HT1080 (cell line): ENCODE results near the gene COL8A1. TPM values are rescaled to one million over a fixed set of nuclear protein-coding genes. Genes with fewer than 3 reads are reported as not detected.
A peak's percentile ranks its signal among the peaks of the same experiment; 100 is the strongest.

Source experiments
- DNase-seq: peaks from one replicate; pipeline ENCODE4 v3.0.0-alpha.2; 2015; ENCODE audit warnings: low read depth
- total RNA-seq: library from RNA; depleted of rRNA; stranded (reverse); fragments of >200 nt; shearing (Covaris generic); gene quantifications from 2 replicates; pipeline ENCODE4 v1.2.3, GENCODE V29; 2014

COL8A1 gene
- total RNA-seq, 1 experiment from 2014 or later: 5.3 TPM

GRCh38 chr3:99669879-99670555 is 31.6 kb downstream of the COL8A1 start:
- DNase-seq: no peak

- DNase-seq: no peak
Measured at GRCh38 chr3:99670556-99670950, 32.2 kb downstream of the COL8A1 start.

GRCh38 chr3:99674086-99674789 is 35.8 kb downstream of the COL8A1 start:
- no peak for DNase-seq

- peak; percentile 54 for DNase-seq
Measured at GRCh38 chr3:99678023-99678422, 39.6 kb downstream of the COL8A1 start.

- no peak for DNase-seq
Measured at GRCh38 chr3:99678896-99679295, 40.5 kb downstream of the COL8A1 start.

GRCh38 chr3:99681512-99681911 is 43.1 kb downstream of the COL8A1 start:
- DNase-seq: no peak

GRCh38 chr3:99681976-99682375 is 43.6 kb downstream of the COL8A1 start:
- no peak for DNase-seq

- DNase-seq: no peak
Measured at GRCh38 chr3:99683465-99683864, 45.1 kb downstream of the COL8A1 start.

GRCh38 chr3:99683876-99684275 is 45.5 kb downstream of the COL8A1 start:
- DNase-seq: no peak

- DNase-seq: no peak
Measured at GRCh38 chr3:99684644-99685043, 46.2 kb downstream of the COL8A1 start.

GRCh38 chr3:99686469-99686868 is 48.1 kb downstream of the COL8A1 start:
- no peak for DNase-seq

- DNase-seq: peak; percentile 66
Measured at GRCh38 chr3:99686955-99687612, 48.7 kb downstream of the COL8A1 start.

- no peak for DNase-seq
Measured at GRCh38 chr3:99690761-99691369, 52.5 kb downstream of the COL8A1 start.

- DNase-seq: no peak
Measured at GRCh38 chr3:99693636-99694035, 55.2 kb downstream of the COL8A1 start.

- no peak for DNase-seq
Measured at GRCh38 chr3:99696497-99696896, 58.1 kb downstream of the COL8A1 start.

GRCh38 chr3:99697250-99697649 is 58.9 kb downstream of the COL8A1 start:
- DNase-seq: no peak

GRCh38 chr3:99698932-99699331 is 60.5 kb downstream of the COL8A1 start:
- no peak for DNase-seq

- DNase-seq: no peak
Measured at GRCh38 chr3:99699841-99700240, 61.4 kb downstream of the COL8A1 start.

GRCh38 chr3:99700631-99701268 is 62.4 kb downstream of the COL8A1 start:
- no peak for DNase-seq

GRCh38 chr3:99702953-99703943 is 64.9 kb downstream of the COL8A1 start:
- DNase-seq: no peak
